Measurements from ENCODE around the gene HOXA5.

The HOXA5 gene

DNA sequence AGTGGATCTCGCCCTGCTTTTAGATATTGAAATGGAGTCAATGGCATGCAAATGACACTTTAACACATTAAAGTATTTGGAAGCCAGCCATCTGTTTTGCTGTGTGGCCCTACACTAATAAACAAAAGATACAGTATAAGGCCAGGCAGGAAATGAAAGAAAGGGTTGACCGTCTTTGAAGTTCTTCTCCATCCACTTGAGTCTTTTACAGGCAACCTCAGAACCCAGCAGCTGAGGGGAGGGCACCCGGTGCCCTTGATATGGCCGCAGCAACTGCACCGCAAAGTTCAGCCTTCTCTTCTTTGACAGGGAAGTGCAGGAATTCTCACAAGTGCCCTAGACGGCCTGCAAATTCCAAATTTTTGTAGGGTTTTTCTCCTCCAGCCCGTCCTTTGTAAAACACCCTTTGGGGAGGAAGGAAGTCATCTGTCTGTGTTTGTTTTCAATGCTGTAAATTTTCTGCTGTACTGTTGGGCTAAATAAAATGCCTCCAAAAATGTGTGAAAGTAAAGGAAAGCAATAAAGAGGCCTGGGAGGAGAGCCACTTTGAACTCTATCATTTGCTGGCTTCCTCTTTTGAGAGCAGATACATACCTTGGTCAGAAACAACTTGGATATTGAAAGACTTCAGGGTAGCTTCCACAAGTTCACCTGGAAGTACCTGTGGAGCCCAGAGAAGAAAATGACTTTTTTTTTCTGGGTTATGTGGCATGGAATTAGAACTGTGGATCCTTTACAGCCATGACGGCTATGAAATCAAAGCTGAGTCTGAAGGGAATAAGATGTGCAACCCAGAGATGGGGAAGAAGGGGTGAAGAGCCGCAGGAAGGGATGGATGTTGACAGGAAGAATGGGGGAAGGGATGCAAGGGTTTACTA, 51.3 kb downstream of the HOXA5 start:
- no peaks in the 10 kb centered on the region for H3K9me3 Mint-ChIP-seq (ENCODE audit: low read depth)
- H3K4me1 Mint-ChIP-seq (ENCODE audit: low read depth), result peaks cover 13% of the 10 kb centered on the region
- H3K27ac Mint-ChIP-seq, result no peak overlapping the region
- peaks cover 51% of the 10 kb centered on the region for H3K27me3 Mint-ChIP-seq
- H3K36me3 Mint-ChIP-seq, result no peaks in the 10 kb centered on the region
- H3K4me3 Mint-ChIP-seq, result no peak overlapping the region

- peaks cover 52% of the 10 kb centered on the region for H3K27me3 Mint-ChIP-seq
- H3K9me3 Mint-ChIP-seq (ENCODE audit: low read depth), result no peaks in the 10 kb centered on the region
- H3K36me3 Mint-ChIP-seq, result no peaks in the 10 kb centered on the region
- H3K4me1 Mint-ChIP-seq (ENCODE audit: low read depth), result peaks cover 11% of the 10 kb centered on the region
- H3K27ac Mint-ChIP-seq, result no peak overlapping the region
- no peak overlapping the region for H3K4me3 Mint-ChIP-seq
These were observed 52.4 kb downstream of the HOXA5 start for GRCh38 chr7:27091105-27091504.

Measured in activated naive CD8-positive, alpha-beta T cell (primary cell).